ENCODE measurements around the gene MTCH2.

Gene MTCH2

DNA sequence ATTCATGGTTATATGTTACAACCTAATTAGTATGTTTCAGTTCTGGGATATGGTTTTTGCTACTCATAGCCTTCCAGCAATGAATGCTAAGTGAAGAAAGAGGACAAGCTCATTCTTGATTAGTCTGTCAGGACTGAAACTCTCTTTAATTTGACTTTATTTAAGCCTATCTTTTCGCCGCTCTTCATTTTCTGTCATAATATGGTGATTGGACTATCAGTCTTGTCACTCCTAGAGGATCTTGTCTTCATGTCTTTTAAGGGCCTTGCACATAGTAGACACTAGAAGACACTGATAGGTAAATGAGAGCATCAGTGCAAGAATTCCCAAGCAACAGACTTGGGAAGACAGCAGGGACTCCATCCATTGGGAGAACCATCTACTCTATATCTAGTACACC is 18.9 kb upstream of the MTCH2 start:
- no peak for DNase-seq (ENCODE audit: low read depth)

DNA sequence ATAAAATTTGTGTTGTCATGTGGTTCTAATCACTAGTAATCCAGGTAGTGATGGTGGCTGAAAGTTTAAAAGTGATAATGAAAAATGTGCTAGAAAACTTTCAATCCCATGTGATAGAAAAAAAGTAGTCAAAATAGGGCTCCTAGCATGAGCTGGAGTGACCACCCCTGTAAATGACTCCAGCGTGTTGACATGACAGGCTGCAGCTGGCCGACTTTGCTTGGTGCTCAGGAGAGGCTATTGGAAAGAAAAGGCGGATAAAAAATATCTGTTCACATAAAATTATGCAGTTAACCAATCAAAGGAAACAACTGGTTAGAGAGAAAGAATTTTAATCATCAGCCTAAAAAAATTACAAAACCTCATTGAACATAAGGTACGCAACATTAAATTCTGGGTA is 16.9 kb upstream of the MTCH2 start:
- no peak overlapping the region for H3K4me3 ChIP-seq (ENCODE audit: low read depth, low read length)
- TF ChIP-seq, protein P1, sequence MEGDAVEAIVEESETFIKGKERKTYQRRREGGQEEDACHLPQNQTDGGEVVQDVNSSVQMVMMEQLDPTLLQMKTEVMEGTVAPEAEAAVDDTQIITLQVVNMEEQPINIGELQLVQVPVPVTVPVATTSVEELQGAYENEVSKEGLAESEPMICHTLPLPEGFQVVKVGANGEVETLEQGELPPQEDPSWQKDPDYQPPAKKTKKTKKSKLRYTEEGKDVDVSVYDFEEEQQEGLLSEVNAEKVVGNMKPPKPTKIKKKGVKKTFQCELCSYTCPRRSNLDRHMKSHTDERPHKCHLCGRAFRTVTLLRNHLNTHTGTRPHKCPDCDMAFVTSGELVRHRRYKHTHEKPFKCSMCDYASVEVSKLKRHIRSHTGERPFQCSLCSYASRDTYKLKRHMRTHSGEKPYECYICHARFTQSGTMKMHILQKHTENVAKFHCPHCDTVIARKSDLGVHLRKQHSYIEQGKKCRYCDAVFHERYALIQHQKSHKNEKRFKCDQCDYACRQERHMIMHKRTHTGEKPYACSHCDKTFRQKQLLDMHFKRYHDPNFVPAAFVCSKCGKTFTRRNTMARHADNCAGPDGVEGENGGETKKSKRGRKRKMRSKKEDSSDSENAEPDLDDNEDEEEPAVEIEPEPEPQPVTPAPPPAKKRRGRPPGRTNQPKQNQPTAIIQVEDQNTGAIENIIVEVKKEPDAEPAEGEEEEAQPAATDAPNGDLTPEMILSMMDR (IDR thresholded peaks at IDR 0.05; ENCODE audit: insufficient read depth, low read depth, low read length, missing control alignments), result no peak
- DNase-seq (ENCODE audit: low read depth), result no peak

More for the DNA sequence above, 18.9 kb upstream of the MTCH2 start:
- no peak overlapping the region for H3K4me3 ChIP-seq (ENCODE audit: low read depth, low read length)
- TF ChIP-seq, protein P1 (IDR thresholded peaks at IDR 0.05; ENCODE audit: insufficient read depth, low read depth, low read length, missing control alignments), result no peak

DNA sequence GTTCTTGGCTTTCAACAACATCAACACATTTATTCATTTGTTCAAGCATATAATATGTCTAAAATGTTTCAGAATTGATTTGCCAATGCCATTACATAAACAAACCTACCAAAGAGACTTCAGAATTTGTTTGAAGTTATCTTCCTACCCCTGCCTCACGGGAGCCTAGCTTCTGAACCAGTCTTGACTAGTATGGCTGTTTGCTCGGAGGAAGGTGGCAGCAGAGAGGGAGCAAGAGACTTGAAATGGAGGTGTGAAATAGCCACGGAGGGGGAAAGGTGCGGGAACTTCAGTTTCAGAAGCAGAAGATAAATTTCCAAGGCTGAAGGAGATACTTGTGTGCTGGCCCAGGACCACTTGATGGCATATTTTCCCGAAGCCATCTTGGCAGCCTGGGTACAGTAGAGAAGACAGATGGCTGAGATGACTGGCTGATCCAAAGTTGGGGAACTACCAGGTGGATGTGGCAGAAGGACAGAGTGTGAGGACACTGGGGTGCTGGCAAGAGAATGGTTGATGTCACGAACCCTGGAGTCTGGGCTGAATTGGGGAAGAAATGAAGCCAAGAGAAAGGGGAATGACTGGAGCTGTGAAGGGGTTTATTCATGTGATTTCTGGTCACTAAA is 14.0 kb upstream of the MTCH2 start:
- no peak for DNase-seq (ENCODE audit: low read depth)
- no peak overlapping the region for H3K4me3 ChIP-seq (ENCODE audit: low read depth, low read length)
- TF ChIP-seq, protein P1 (IDR thresholded peaks at IDR 0.05; ENCODE audit: insufficient read depth, low read depth, low read length, missing control alignments), result no peak

DNA sequence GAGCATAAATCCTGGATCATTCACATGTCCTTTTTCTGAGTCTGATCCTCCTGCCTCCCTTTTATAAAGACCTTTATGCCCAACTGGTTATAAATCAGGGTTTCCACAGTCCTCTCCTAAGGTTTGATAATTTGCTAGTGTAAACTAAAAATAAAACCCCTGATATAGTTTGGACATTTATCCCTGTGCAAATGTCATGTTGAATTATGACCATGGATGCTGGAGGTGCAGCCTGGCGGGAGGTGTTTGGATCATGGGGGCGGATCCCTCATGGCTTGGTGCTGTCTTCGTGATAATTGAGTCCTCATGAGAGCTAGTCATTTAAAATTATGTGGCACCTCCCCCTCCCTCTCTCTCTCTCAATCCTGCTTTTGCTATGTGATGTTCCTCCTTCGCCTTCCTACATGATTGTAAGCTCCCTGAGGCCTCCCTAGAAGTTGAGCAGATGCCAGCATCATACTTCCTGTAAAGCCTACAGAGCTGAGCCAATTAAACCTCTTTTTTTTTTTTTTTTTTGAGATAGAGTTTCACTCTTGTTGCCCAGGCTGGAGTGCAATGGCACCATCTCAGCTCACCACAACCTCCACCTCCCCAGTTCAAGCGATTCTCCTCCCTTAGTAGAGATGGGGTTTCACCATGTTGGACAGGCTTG is 9.6 kb upstream of the MTCH2 start:
- no peak overlapping the region for H3K4me3 ChIP-seq (ENCODE audit: low read depth, low read length)
- no peak for DNase-seq (ENCODE audit: low read depth)
- TF ChIP-seq, protein P1 (IDR thresholded peaks at IDR 0.05; ENCODE audit: insufficient read depth, low read depth, low read length, missing control alignments), result no peak

DNA sequence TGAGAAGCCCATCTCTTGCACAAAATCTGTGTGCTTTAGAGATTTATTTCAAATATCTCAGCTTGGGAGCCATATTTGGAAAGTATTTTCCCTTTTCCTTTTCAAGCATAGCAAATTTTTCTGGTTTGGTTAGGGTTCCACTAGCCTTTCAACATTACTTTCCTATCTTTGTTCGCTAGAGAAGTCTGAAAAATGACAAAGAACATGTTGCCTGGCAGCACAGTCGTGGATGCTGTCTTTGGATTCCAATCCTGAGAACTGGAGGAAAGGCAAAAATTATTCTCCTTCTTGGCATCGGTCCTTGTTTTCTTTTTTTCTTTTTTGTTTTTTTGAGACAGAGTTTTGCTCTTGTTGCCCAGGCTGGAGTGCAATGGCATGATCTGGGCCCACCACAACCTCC is 6.9 kb upstream of the MTCH2 start:
- H3K4me3 ChIP-seq (ENCODE audit: low read depth, low read length), result no peak overlapping the region
- TF ChIP-seq, protein P1 (IDR thresholded peaks at IDR 0.05; ENCODE audit: insufficient read depth, low read depth, low read length, missing control alignments), result no peak
- DNase-seq (ENCODE audit: low read depth), result no peak

DNA sequence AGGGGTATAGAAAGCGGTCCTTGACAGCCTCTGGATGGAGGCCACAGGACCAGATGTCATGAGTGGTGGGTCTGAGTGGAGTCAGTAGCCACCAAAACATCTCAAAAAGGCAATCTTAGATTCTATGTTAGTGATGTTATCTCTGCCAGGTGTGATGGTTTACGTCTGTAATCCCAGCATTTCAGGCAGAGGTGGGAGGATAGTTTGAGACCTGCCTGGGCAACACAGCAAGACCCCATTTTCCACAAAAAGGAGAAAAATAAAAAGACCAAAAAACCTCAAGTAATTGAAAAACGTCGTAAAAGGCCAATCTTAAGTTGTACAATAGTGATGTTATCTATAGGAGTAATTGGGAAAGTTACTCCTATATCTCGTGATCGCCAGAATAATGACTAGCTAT is 3.7 kb upstream of the MTCH2 start:
- TF ChIP-seq, protein P1 (IDR thresholded peaks at IDR 0.05; ENCODE audit: insufficient read depth, low read depth, low read length, missing control alignments), result no peak
- no peak for DNase-seq (ENCODE audit: low read depth)
- H3K4me3 ChIP-seq (ENCODE audit: low read depth, low read length), result no peak overlapping the region

DNA sequence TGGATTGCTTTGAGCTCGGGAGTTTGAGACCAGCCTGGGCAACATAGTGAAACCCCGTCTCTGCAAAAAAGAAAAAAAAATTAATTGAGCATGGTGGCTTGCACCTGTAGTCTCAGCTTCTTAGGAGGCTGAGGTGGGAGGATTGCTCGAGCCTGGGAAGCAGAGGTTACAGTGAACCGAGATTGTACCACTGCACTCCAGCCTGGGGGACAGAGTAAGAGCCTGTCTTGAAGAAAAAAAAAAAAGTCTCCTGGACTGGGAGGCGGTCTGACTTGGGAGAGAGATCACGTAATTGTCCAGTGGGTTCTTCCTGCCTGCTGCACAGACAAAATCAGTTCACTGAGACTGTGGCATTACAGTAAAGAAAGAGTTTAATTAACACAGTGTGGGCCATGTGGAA is 3.1 kb upstream of the MTCH2 start:
- H3K4me3 ChIP-seq (ENCODE audit: low read depth, low read length), result no peak overlapping the region
- DNase-seq (ENCODE audit: low read depth), result no peak
- TF ChIP-seq, protein P1 (IDR thresholded peaks at IDR 0.05; ENCODE audit: insufficient read depth, low read depth, low read length, missing control alignments), result no peak

All from GM12865 (cell line).